Inflammatory macrophage (primary cell): Measurements from ENCODE around the gene STX5.
A peak's percentile ranks its signal among the peaks of the same experiment; 100 is the strongest.
"Not testable (repeated sequence)": the region's sequence is repeated elsewhere in the genome, so short reads cannot be mapped to it uniquely, and the experiment has no call there.

Experiments
- DNase-seq, 2 donors: peaks; one replicate each; pipeline ENCODE4 v3.0.0-alpha.2; 2020 to 2022

STX5 gene

DNA sequence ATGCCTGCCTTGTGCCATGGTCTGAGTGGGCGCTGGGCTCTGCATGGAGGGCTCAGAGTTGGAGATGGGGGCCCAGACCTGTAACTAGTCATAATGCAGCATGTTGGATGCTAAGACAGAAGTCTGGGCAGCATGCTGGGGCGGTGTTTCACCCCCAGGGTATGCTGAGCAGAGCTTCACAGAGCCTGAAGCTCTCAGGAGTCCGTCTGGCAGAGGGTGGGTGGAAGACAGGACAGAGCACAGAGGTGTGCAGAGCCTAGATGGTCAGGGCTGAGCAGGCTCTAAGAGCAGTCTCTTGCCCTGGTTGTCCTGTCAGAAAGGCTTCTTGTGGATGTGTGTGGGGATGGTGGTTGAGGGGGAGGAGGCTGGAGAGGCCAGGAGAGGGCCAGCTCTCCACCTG, 53.4 kb downstream of the STX5 start:
- no peak for DNase-seq

DNA sequence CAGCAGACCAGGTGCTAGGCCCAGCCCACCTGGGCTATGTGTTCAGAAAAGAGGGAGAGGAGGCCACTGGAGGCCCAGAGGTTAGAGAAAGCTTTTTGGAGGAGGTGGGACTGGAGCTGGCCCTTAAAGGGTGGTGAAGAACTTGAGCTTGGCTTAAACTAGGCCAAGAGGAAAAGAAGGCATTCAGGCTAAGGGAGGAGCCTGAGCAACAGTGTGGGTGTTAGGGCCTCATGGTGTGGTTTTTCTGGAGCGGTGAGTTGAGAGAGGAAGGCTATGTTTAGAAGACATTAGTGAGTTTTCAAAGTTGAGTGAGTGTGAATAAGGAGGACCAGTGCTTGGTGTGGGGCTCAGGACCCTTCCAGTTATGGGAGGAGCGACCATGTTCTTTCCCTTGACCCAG, 54.5 kb downstream of the STX5 start:
- DNase-seq = peak; percentile 18 to 60

DNA sequence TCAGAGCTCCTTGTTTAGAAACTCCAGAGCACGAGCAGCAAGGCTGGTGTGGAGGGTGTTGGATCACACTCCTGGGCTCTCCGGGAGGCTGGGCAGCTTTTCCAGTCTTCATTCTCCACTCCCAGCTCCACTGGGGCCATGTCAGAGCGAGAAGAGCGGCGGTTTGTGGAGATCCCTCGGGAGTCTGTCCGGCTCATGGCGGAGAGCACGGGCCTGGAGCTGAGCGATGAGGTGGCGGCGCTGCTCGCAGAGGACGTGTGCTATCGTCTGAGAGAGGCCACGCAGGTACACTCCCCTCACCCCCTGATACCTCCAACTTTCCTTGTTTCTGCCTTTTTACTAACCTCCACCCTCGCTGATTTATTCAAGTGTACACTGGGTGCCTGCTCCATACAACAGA, 56.2 kb downstream of the STX5 start:
- no peak for DNase-seq

DNA sequence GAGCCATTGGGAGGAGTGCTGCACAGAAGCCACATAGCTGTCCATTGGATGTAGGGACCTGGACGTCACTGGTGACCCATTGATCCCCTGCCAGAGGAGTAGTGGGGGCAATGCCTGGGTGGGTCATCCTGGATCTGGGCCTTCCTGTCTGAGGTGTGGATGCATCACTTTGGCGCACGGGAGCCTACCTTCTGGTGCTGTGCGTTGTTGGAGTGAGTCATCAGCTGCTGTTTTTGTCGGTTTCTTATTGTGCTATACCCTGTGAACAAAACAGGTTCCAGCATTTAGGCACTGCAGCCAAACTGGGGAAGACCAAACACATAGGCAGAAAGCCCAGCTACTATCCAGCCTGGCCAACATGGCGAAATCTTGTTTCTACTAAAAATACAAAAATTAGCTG, 57.4 kb downstream of the STX5 start:
- no peak for DNase-seq

DNA sequence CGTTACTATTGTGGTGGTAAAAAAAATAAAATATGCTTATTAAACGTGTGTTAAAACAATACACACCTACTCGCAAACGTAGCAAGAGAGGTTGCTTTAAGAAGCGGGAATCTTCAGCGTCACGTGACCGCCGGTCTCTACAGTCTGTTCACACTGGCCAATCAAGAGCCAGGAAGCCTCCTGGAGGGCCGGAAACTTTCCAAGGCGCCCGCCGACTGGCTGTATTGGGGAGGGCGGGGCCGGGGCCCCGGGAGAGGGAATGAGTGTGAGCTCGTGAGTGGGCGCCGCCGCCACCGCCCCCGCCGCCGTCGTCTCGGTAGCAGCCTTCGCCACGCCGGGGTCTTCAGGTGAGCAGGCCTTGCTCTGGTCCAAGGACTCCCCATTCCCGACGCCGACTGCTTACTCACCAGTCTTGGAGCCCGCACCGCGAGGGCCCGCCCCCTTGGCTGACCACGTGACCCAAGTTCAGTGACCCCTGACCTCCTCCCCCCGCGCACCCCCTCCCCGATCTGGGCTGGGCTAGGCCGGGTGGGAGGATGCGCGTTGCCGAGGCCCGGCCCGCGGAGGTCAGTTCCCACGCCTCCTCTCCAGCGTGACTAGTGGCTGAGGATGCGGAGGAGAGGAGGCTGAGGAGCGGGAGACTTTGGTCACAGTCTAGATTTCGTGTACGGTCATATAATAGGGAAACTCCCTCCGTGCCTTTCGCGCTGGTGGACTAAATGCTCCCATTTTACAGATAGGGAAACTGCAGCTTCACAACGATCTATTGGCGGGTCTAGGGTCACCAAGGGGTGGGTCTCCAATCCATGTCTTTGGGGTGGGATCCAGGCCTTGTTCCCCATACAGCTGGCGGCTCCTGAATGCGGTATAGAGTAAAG, 60.5 kb downstream of the STX5 start, which contains the start of gene TAF6L:
Gene TAF6L, plus strand, starts transcription at position 253 of the 878 bp plus-strand sequence. CDS start 4,388 bp downstream, outside the sequence.
- peak; percentile 97 to 99 for DNase-seq

DNA sequence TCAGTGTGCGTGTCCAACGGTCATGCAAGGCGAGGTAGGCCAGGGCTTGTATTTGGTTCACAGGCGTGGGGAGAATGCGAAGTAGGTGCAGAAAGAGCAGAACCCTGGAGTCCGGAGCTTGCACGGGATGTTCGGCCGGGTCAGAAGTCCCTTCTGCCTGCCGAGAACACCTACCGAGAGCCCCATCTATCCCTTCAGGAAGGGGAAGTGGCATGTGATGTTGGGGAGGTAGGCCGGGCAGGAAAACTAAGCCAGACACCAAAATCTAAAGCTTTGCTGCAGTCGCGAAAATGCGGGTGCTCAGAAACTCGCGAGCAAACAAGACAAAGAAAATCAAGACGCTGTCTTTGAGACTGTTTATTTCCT, 61.1 kb downstream of the STX5 start:
- DNase-seq = no peak

DNA sequence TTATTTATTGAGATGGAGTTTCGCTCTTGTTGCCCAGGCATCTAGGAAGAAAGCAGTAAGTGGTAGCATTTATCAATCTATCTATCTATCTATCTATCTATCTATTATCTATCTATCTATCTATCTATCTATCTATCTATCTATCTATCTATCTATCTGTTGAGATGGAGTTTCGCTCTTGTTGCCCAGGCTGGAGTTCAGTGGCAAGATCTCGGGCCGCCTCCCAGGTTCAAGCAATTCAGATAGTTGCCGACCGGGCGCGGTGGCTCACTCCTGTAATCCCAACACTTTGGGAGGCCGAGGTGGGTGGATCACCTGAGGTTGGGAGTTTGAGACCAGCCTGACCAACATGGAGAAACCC, 71.0 kb downstream of the STX5 start:
- not testable (repeated sequence) for DNase-seq

DNA sequence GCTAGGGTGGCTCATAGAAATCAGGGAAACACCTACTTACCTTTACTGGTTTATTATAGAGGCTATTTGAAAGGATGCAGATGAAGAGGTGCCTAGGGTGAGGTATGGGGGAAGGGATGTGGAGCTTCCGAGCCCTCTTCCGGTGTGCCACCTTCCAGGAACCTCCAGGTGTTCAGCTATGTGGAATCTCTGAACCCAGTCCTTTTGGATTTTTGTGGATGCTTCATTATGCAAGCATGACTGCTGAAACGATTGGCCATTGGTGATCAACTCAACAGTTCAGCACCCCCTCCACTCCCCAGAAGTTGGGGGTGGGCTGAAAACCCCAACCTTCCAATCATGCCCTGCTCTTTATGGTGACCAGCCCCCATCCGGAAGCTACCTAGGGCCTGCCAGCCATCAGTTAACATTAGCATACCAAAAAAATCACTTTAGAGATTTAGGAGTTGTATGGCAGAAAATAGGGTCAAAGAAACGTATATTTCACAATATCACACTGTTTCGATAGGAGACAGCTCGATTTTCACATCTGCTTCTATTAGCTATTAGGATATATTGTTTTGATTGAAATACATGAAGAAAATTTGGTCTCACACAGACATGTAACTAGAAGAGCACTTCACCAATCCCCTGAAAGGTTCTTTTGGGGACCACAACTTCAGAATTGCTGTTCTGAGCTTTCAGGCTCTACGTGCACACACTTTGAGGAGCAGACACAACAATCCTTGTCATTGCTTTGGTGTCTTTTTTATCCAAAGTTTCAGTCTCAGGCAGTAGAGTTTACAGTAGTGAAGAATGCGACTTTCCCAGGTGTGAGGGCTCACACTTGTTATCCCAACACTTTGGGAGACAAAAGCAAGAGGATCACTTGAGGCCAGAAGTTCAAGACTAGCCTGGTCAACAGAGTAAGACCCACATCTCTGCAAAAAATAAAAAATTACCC, 73.7 kb downstream of the STX5 start:
- no peak for DNase-seq
